ENCODE measurements around the gene PTGFRN.
"Not testable (repeated sequence)": the region's sequence is repeated elsewhere in the genome, so short reads cannot be mapped to it uniquely, and the experiment has no call there.

The PTGFRN gene

DNA sequence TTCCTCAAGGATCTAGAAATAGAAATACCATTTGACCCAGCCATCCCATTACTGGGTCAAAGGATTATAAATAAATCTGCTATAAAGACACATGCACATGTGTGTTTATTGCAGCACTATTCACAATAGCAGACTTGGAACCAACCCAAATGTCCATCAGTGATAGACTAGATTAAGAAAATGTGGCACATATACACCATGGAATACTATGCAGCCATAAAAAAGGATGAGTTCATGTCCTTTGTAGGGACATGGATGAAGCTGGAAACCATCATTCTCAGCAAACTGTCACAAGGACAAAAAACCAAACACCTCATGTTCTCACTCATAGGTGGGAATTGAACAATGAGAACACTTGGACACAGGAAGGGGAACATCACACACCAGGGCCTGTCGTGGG, 70.6 kb downstream of the PTGFRN start:
- not testable (repeated sequence) for DNase-seq

DNA sequence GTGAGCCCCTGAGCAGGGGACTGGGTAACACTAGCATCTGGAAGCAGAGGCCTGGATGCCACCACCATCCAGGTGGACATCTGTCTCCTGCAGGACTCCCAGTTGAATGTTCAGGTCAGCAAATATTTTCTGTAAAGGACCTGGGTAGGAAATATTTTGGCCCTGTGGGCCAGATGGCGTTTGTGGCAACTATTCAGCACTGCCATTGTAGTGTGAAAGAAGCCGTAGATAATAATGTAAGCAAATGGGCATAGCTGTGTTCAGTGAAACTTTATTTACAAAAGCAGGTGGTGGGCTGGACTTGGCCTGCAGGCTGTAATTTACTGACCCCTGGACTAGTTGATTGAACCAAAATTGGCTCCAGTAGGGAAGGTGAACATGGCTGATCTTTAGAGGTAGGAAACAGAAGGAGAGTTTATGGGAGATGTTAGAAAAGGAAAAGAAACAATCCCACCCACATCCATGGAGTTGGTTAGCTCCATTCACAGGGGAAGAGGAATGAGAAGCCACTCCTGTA, 71.9 kb downstream of the PTGFRN start:
- DNase-seq: peak; percentile 91

- peak; percentile 22 for DNase-seq
These were observed 72.7 kb downstream of the PTGFRN start for GRCh38 chr1:116982319-116983004.

DNA sequence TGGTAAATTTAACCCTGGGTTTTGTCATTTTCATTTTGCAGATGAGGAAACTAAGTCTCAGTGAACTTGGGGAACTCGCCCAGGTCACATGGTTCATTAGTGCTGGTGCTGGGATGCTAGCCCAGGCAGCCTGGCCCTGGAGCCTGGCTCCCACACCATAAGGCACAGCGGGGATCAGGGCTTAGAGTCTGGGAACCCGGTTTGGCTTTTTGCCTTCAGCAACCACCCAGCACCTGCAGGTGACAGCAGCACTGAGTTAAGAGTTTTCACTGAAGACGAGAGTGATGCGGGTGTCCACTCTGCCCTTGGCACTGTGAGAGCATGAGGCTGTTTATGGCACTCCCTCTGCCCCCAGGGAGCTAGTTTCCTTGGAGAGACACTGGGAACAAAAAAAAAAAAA, 73.4 kb downstream of the PTGFRN start:
- peak; percentile 15 for DNase-seq

DNA sequence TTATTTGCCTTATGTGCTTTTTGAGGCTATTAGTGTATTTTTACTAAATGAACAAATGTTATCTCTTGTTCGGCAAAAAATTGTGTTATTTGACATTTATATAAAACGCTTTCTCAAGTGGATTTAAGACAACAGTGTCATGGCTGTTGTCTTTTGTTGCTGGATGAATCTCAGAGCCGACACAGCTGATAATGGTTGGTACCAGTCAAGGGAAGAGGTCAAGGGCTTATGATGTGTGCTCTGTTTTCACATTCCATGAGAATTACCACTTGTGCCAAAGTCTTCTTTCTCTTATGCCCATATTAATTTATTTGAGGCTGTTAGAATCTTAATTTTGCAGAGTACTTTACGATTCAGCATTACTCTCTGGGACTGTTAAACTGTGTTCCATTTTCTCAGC, 74.0 kb downstream of the PTGFRN start:
- DNase-seq: no peak

GRCh38 chr1:116984406-116985160, 74.9 kb downstream of the PTGFRN start:
- DNase-seq: no peak

- no peak for DNase-seq
These were observed 76.9 kb downstream of the PTGFRN start for GRCh38 chr1:116986421-116987255.

- DNase-seq: no peak
These were observed 77.5 kb downstream of the PTGFRN start for GRCh38 chr1:116987256-116987555.

DNA sequence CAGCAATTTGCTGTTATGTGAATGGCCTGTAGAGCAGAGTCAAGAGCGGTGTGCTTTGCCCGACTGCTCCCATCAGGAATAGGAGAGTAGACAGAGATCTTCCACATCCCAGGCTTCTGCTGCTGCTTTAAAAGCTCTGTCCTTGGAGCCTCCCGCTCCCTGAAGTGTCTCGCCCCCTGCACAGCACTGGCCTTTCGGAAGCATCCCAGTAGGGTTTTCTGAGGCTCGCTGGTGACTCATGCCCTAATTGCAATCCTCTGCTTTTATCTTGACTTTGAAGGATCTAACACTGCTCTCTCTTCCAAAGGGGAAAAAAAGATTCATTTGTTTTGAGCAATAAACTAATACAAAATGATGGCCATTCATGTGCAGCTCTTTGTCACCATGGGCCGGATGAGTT, 78.5 kb downstream of the PTGFRN start:
- DNase-seq: no peak

- no peak for DNase-seq
These were observed 79.2 kb downstream of the PTGFRN start for GRCh38 chr1:116988908-116989307.

- DNase-seq: no peak
These were observed 80.1 kb downstream of the PTGFRN start for GRCh38 chr1:116989835-116990234.

DNA sequence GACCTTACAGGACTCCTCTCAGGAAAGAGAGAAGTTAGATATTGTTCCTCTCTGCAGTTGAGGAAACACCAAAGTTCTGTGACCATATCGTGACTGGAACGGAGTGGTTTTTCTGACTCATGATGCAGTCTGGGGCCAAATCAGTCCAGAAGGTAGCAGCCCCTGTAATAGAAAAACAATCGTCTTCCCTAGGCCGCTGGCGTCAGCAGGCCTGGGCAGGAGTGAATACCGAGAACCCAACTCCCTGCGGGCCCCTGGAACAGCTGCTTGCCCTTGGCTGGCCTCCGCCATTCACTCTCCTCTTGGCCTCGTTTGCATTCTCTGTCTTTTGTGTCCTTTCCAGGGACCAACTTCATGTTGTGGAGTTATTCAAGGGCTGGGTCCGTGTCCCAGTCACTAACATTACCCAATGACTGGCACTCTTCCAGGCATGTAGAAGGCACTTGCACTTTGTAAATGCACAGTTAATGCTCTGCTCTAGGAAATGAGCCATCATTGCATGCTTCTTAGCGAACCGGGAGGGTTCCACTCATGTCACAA, 81.0 kb downstream of the PTGFRN start:
- no peak for DNase-seq

DNA sequence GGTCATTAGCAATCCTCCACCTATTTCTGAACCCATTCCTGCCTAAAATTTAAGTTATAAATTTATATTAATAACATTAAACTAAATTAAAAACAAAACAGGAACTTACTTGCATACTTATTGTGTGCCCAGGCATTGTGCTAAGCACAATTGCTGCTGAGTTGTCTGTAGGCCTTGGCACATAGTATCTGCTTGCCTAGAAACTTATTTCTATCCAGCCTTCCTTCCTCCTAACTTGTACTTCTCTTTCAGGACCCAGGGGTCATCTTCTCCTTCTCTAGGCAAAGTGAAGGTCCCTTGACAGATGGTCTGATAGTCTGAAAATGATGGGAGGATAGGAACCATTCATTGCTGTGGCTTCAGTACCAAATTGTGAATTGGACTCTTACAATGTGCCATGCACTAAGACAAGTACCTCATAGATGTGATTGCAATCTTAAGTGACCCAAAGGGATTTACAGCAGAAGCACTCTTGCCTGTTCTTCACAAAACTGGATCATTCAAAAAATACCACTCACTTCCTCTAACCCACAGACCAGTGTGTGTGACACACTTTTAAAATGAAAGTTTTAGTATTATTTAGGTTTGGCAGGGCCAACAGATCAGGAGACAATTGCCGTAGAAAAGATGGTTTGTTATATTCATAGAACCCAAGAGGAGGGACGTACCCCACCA, 81.6 kb downstream of the PTGFRN start:
- DNase-seq: no peak

GRCh38 chr1:116991918-116992317, 82.2 kb downstream of the PTGFRN start:
- DNase-seq: no peak

GRCh38 chr1:116993286-116993685, 83.6 kb downstream of the PTGFRN start:
- no peak for DNase-seq

GRCh38 chr1:116994411-116994810, 84.7 kb downstream of the PTGFRN start:
- DNase-seq: no peak

DNA sequence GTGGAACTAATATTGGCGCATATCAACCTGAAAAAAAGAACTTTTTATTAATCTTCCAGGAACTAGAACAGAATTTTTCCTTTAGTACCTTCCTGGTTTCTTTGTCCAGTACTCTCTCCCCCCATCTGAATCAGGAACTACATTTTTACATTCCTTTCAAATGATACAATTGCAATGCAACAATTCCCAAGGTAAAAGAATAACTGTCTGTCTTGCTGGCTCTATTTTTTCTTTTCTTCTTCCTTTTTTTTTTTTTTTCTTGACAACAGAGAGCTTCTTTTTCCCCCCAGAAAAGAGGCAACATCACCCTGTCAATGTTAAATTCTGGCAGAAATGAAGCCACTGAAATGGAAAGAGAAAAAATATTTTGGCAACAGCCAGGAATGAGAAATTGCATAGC, 87.3 kb downstream of the PTGFRN start:
- DNase-seq: no peak

DNA sequence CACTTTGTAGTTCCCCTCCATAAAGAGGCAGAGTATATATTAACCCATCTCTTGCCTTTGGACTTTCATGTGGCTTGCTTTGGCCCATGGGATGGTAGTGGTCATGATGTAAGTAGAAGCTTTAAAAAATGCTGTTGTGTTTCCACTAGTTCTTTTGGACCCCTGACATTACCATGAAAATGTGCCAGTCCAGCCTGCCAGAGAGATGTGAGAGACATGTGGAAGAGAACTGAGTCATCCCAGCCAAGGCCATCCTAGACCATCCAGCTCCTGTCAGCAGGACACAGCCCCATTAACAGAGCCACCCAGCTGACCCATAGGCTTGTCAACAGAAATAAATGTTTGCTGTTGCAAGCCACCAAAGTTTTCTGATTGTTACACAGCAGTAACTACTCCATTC, 87.9 kb downstream of the PTGFRN start:
- DNase-seq: no peak

DNA sequence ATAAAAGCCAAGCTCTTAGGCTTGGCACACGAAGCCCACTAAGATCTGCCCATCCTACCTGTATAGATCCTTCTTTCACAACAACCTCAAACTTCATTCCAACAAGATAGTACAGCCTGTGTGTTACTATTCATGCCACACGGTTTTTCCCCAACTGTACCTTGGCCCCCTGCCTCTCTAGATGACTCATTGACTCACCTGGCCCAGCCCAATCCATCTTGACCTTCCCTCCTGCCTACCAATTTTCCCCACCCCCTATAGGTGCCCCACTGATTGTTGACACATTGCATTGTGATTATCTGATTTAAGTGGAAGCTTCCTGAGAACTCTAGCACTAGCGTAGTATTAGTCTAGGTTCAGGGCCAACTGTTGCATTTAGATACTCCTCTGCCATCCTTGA, 89.9 kb downstream of the PTGFRN start:
- DNase-seq: peak; percentile 39

- DNase-seq: no peak
These were observed 90.4 kb downstream of the PTGFRN start for GRCh38 chr1:117000142-117000541.

DNA sequence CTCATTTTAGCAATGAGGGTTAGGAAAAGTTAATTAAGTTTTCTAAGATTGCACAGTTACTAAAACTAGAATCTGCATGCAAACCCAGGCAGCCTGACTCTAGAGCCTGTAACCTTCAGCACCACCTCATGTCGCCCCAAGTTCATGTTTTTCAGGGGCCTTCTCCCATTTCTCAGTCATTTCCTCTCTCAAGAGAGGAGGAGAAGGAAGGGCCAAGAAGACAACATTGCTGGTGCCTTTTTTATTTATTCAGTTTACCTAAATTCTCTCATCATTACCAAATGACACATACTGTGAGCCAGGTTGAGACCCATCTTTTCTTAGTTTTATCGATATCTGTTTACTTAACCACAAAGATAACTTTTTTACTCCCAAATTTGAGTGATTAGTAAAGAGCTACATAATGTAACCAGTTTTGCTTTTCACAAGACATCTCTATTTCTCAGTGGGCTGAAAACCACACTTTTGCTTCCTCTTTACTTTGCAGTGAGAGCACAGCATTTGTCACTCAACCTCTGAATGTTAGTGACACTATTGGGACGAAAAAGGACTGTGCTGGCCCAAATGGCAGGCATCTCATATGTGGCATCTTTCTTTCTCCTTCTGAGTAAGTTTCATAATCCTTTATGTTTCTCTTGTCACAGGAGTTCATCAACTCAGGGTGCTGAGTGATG, 91.7 kb downstream of the PTGFRN start, which contains the start of gene CD101:
TSS of gene CD101 (plus strand) at position 507 of the 674 bp plus-strand sequence. CDS start at position 565, 58 bp downstream.
- DNase-seq: no peak

Measured in NCI-H69 (cell line).